HG03097 (cell line): ENCODE results near the gene NKX6-2.
"Not testable (repeated sequence)": the region's sequence is repeated elsewhere in the genome, so short reads cannot be mapped to it uniquely, and the experiment has no call there.

Experiments used
- ATAC-seq: cut with Tn5 transposase; IDR thresholded peaks from one replicate; pipeline ENCODE4 v1.9.1; 2021; ENCODE audit not compliant: unreplicated experiment, low FRiP score

NKX6-2 gene

DNA sequence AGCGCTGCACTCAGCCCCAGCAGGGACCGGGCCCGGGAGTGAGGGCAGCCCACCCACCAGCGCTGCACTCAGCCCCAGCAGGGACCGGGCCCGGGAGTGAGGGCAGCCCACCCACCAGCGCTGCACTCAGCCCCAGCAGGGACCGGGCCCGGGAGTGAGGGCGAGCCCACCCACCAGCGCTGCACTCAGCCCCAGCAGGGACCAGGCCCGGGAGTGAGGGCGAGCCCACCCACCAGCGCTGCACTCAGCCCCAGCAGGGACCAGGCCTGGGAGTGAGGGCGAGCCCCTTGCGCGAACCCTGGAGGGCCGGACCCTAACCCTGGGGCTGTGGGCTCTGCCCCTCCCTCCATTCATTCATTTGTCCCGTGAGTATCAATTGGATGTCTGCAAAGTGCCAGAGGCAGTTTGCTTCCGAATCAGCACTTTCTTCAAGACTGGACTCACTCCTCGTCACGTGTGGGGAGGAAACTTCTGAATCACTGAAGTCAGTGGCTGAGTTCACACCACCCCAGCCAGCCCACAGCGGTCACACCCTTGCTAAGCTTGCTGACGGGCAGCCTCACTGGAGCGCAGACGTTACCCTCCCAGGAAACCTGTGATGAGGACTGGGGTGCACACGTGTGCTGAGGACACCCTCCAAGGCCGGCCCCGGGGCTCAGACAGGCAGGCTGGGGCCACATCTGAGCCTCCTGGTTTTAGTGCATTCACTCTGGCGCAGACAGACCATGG is 42.6 kb downstream of the NKX6-2 start:
- not testable (repeated sequence) for ATAC-seq

GRCh38 chr10:132742837-132743194 is 43.1 kb downstream of the NKX6-2 start:
- no peak for ATAC-seq

GRCh38 chr10:132742167-132742836 is 43.6 kb downstream of the NKX6-2 start:
- ATAC-seq: no peak

DNA sequence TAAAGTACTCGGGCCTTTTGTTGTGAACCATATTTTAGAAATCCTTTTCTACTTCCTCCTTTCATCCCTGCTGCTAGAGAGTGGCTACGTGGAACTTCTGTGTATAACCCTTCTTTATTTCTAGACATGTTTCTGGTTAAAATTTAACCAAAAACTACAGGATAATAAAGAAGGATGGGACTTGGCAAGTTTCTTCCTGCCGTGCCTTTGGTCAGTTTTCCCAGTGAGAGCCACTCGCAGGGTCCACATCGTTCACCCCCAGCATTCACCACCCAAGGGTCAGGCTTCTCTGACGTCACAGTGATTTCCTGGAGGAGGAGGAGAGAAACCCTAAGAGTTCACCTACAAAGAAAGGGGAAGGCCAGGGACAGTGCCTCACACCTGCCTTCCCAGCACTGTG is 45.4 kb downstream of the NKX6-2 start:
- no peak for ATAC-seq

- no peak for ATAC-seq
These were observed 46.7 kb downstream of the NKX6-2 start for GRCh38 chr10:132739225-132739613.

DNA sequence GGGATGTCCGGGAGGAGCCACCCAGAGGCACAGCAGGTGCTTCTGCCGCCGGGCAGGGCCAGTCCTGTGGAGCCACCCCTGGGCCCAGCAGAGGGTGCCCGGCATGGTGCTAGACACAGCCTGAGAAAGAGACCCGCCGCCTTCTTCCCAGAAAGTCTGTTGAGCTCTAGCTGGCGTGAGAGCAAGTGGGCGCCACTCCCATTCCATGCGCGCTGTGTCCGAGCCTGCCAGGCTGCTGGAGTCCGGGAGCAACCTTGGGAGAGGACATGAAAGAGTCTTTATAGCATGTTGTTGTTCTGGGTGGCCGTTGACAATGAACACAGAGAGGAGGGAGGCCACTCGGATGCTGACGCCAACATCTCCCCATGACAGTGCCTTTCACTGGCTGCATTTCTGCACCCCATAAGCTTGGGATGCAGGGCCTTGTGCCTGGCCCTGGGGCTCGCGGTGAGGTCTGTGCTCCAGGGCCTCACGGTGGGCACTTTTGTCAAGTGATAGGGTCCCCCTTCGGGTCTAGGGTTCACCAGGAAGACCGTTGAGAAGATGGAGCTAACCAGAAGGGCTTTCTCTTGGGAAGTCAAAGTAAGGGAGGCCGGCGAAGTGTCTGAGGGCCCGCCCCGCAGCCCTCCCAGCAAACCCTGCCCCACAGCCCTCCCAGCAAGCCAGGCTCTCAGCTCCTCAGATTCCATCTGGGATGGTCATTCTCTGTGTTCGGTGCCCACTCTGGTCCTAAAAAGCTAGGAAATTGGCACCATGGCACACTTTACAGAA is 47.3 kb downstream of the NKX6-2 start:
- no peak for ATAC-seq

GRCh38 chr10:132737390-132738048 is 48.4 kb downstream of the NKX6-2 start:
- no peak for ATAC-seq

DNA sequence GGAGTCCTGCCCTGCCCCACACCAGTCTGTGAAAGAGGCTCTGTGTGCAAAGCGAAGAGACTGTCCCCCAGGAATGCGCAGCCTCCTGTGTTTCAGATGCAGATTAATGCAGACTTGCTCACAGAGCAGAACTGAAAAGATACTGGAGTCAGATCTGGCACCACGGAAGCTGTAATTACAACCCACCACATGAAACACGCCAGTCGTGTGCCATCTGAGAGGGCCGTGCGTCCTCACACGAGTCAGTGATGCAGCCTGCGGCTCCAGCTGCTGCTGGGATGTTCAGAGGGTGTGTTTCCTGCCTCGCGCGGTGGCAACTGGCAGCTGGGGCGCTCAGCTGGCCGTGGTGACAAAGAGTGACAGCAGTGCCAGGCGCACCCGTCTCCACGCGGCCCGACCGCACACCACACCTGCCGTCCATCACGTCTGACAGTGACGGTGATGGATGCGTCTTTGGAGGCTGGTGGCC is 50.0 kb downstream of the NKX6-2 start:
- no peak for ATAC-seq

DNA sequence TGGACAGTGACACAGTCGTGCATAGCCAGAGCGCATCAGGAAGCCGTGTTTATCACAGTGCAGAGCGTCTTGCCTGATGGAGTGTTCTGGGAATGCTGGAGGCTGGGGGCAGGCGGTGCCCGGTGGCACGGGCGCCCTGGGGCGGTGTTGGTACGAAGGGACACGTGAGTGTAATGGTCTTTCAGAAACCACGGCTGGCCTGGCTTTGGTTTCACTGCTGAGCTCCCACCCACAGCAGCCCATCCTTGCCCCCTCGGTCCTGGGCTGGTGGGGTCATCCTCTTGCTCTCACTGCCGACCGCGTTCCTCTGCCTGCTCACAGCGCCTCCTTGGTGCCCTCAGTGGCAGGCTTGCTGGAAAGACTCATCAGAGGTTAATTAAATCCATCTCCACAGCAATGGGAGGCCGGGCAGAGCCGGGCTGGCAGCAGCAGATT is 50.6 kb downstream of the NKX6-2 start:
- no peak for ATAC-seq

- no peak for ATAC-seq
These were observed 52.0 kb downstream of the NKX6-2 start for GRCh38 chr10:132733926-132734325.
